Activated CD8-positive, alpha-beta memory T cell treated with anti-CD3 and anti-CD28 coated beads, Interleukin-2, amount 50 U/mL, for 48 hours (primary cell): ENCODE measurements around the gene SMTNL1.
A peak's percentile ranks its signal among the peaks of the same experiment; 100 is the strongest.
"Not testable (repeated sequence)": the region's sequence is repeated elsewhere in the genome, so short reads cannot be mapped to it uniquely, and the experiment has no call there.

Source experiments
- DNase-seq: peaks from one replicate; pipeline ENCODE4 v3.0.0-alpha.2; 2020

SMTNL1 gene

DNA sequence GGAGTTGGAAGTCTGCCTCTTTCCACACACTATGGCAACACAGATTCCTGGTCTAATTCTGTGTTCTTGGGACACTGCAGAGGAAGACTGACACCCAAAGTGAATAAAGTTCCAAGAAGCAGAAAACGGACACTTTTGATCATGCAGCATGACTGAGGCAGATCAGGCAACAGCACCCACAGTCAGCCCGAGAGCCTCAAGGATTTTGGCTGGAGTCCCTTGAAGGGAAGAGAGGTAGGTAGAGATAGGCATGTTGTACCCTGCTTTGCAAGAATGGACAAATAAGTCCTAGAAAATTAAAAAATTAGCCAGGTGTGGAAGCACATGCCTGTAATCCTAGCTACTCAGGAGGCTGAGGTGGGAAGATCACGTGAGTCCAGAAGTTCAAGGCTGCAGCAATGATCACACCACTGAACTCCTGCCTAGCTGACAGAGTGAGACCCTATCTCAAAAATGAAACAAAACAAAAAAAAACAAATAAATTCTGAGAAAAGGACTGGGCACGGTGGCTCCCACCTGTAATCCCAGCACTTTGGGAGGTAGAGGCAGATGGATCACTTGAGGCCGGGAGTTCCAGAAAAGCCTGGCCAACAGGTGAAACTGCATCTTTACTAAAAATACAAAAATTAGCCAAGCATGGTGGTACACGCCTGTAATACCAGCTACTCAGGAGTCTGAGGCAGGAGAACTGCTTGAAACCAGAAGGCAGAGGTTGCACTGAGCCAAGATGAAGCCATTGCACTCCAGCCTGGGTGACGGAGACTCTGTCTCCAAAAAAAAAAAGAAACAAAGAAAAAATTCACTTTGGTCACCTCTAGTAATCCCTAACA lies 28.8 kb upstream of the SMTNL1 start:
- DNase-seq: no peak

DNA sequence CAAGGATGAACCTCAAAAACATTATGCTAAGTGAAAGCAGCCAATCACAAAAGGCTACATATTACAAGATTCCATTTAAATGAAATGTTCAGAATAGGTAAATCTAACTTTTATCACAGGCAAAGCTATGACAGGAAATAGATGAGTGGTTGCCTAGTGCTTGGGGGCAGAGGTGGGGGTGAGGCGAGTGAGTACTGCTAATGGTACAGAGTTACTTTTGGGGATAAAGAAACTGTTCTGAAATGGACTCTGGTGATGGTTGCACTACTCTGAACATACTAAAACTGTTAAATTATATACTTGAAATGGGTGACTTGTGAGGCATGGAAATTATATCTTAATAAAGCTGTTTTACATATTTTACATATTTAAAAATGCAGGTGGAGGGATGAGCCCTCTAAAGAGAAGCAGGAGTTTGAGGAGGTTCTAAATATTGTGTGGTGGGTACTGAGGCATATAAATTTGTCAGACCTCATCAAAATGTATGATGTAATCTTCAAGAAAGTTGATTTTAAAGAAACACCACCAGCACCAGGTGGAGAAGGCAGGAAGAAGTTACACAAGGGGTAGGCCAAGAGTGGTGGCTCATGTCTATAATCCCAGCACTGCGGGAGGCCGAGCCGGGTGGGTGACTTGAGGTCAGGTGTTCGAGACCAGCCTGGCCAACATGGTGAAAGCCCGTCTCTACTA lies 25.5 kb upstream of the SMTNL1 start:
- no peak for DNase-seq

DNA sequence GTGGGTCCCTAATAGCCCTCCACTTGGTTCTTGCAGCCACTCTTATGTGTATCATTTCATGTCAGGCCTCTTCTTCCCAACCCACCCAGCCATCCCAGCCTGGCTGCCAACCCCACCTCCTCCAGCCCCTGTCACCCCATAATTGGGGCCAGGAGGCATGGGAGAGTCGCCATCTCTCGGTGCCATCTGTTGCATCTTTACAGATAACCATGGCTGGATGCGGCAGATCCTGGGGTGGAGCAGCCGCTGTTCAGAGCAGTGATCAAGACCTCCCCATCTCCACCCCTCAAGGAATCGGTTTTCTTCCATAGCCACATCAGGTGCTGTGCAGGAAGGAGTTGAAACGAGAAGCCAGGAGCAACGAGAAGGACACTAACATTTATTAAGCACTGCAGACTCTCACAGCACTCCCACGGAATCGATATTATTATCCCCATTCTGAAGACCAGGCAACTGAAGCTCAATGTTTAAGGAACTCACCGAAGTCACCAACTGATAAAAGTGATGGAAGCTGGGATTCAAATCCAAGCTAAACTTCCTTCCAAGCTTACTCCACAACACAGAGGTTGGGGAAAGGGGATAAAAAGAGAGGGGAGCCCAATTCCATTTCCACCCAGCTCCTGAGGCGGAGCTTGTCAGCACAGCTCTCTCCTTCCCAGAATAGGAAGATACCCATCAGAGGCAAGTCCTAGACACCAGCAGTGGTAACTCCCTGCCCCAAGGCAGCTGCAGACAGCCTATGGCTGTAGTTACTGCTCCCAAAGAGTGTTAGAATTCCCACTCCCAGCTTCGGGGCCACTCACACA lies 24.5 kb upstream of the SMTNL1 start:
- DNase-seq: no peak

DNA sequence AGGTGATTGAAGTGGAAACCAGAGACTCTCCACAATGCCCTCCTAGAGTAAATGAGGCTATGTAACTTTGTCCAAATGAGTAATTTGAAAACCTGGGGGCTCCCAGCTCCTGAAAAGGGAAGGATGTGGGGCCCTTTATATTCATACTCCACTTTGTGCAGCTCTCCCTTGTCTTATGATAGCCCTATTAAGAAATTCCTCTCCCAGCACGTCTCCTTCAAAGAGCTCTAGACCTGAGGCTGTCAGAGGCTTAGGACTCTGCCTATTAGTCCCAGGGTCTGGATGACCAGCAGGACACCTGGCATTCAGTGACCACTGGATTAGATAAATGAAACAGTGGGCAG lies 24.0 kb upstream of the SMTNL1 start:
- DNase-seq: no peak

DNA sequence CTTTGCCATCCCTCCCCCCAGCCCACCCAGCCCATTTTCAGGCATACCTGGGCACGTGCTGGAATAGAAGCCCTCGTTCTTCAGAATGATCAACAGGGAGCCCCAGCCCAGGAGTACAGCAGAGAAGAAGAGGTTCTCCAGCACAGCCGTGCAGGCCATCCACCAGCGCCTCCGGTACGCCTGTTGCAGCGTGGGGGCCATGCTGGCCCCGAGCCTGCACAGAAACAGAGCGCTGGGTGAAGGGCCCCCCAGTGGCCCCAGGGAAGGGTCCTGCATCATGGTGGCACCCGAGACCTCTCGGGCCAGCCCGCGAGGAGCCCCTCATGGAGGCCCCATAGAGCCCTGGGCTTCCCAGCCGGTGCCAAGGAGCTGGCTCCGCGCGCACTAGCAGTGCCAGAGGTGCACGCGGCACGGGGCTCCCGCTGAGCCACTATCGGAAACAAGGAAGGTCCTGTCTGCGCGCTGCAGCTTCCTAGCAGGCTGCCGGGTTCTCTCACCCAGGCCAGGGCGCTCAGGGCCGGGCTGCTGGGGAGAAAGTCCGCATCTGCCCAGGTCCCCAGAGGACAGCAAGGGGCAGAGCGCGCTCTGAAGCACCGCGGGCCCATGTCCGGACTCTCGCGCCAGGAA lies 23.4 kb upstream of the SMTNL1 start:
- peak; percentile 74 for DNase-seq

DNA sequence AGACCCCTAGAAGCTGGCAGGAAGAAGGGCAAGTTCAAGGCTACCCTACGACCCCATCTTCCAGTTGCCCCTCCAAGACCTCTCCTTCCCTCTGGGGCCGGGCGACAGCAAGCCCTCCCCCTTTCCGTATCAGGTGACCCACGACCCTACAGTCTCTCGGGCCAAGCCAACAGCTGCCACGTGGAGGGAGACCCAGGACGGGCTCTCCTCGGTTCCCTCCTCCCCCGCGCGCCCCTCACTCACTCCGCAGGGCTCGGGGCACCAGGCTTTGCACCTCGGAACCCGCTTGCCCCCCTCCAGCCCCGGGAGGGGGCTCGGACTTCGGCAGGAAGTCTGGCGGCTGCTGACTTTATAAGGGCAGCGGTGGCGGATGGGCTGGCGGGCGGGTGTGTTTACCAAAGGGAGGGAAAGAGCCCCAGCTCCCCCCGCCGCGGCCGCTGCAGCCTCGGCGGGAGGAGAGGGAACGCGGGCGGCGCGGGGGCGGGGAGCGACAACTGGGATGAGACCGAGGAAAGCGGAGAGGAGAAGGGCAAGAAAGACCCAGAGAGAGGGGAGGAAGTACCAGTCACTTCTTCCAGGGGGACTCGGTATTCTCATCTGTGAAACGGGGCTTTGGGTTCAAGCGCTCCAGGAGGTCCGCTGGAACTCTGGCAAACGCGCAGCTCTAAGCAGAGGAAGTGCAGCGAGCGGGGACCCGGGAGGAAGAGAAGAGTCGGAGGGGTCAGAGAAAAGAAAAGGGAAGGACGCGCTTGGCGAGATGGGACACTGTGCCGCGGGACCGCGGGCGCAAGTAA lies 22.7 kb upstream of the SMTNL1 start:
- DNase-seq: peak; percentile 80

DNA sequence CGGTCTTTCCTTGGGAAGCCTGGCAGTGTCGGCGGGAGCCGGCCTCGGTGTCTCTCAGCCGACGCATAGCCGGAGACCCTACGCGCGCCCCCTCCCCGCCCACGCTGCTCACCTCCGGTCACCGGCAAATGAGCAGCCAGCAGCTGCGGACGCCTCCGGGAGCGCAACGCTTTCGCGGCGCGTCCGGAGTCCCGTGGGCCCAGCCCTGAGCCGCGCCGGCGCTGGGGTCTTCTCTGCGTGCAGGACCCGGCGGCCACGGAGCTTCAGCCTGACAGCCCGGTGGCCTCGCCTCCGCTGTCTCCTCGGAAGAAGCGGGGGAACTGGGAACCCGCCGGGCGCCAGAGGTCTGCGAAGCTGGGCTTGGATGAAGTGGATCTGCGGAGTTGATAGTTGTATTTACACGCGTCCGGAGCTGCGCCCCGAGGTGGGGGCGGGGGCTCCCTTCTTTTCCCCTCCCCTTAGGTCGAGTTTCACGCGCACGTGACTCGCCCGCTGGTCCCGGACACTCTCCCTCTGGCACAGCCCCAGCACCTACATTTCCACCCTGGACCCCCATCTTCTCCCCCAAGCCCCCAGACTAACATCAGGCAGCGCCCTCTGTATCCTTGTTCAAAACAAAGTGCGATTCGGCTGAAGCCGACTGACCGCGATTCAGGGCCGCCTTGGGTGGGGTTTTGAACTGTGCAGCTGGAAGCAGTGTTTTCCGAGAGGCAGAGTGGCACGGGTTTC lies 21.9 kb upstream of the SMTNL1 start, which contains the start of gene SLC43A1:
Gene SLC43A1 (minus strand): TSS at position 371 of the 729 bp plus-strand sequence. CDS start 1,591 bp downstream, outside the sequence.
- peak; percentile 70 for DNase-seq

DNA sequence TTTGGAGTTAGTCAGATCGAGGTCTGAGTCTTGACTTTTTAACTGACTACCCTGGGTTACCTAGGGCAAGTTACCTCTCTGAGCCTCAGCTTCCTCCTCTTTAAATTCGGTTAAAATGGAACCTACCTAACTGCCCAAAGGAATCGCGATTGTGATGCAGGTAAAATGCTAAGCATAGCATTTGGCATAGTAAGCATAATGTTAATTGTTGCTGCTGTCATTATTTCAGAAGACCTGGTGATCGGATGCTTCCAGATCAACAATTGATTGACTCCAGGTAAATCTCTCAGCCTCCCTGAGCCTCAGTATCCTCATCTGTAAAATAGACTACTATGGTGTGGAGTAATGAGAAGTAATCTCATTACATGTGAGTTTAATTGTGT lies 21.3 kb upstream of the SMTNL1 start:
- DNase-seq: no peak

DNA sequence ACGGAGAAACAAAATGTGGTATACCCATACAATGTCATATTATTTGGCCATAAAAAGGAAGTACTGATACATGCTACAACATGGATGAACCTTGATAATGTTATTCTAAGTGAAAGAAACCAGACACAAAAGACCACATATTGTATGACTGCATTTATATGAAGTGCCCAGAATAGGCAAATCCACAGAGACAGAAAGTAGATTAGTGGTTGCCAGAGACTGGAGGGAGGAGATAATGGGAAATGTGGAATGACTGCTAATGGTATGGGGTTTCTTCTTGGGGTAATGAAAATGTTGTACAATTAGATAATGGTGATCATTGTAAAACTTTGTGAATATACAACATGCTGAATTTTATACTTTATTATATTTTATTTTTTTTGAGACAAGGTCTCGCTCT lies 16.3 kb upstream of the SMTNL1 start:
- DNase-seq: no peak

DNA sequence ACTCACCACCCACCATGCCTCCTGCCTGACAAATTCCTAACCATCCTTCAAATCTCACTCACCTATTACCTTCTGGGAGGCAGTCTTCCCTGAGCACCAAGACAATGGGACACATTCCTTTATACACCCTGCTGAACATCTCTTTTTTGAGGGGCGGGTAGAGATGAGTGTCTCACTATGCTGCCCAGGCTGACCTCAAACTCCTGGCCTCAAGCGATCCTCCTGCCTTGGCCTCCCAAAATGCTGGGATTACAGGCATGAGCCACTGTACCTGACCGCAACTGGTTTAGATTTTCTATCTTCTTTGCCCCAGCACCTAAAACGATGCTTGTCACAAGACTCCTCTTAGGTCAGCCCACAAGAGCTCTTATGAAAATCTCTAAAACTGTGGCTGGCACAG lies 14.0 kb upstream of the SMTNL1 start:
- no peak for DNase-seq

DNA sequence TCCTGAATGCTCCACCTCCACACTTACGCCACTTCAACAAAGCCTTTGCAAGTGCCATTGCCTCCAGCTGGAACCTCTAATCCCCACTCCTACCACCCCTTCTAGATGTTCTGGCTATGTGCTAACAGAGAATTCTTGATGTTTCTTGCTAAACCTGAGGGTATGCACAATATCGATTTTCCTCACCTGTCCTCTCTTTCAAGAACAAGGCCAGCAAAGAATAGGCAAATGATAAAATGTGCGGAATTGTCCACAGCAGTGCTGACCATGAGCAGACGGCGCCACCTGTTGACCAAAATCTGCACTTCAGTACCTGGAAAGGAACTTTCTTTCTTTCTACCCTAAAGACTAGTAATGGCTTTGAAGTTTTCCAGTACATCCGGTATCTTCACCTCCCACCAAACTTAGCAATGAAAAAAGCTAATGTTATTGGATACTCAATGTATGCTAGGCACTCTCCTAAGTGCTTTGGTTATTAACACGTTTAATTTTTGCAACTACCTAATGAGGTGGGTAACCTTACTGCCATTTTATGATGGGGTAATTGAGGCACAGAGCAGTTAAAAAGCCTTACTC lies 10.3 kb upstream of the SMTNL1 start:
- peak; percentile 87 for DNase-seq

DNA sequence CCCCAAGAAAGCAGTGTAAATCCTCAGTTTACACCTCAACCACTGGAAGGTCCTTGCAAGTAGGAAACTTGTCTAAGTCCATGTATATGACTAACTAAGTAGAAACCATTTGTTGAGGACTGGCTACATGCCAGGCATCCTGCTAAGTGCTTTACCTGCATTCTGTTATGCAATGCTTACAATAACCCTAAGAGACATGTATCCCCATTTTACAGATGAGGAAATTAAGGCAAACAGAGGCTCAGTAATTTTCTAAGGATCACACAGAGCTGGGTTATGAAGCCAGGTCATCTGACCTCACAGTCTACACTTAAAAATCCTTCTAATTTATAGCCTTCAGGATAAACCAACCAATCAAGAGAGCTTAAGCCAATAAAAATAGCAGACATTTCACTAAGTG lies 8.4 kb upstream of the SMTNL1 start:
- no peak for DNase-seq

DNA sequence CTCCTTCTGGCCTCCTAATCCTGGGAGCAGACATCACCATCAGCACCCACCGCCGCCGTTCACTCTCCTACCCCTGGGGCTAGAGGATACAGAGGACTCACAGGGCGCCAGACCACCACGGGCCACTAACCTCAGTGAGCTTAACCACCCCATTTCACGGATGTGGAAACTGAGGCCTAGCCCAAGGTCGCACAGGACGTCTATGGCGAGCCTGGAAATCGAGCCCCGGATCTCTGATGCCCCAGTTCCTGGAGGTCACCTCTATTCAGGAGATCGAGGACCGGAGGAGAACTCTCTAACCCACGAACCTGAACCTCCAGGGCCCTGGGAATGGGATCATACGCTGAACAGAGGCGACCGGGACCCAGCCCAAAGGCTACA lies 7.2 kb upstream of the SMTNL1 start:
- DNase-seq: peak; percentile 63

DNA sequence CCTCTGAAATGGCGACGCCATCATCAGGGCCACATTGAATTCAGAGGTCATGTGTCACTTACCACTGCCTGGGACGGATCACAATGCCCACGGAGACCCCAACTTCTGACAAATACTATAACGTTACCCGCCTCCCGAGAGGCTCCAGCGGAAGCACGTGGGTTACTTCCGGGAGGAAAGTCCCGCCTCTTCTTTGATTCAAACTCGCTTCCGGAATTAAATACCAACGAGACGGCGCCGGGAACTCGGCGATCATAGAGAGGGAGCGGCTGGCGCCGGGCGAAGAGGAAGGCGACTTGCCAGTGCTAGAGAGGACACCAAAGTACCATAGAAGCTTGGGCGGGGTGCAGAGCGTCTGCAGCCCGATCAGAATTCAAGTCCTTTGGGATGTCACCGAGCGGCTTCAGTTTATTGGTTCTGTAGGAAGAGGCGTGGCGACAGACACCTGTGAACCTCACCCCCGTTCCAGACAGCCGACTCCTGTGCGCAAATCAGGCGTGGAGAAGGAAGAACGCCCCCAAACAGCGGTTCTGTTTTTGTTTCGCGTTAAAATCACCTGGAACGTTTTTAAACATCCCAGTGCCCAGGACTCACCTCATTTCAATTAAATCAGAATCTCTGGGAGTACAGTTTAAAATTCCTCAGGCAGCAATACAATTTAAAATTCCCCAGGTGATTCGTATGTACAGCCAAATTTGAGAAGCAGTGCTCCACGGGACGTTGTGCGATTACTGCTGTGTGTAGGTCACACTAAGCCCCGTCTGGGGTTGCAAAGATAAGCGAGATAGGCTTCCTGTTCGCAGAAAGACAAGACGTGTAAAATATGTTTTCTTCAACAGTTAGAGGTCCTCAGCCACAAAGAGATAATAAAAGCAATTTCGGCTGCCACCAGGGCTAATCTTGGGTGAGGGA lies 6.5 kb upstream of the SMTNL1 start, which contains the start of gene TIMM10:
Gene TIMM10 (minus strand): TSS at position 159 of the 912 bp plus-strand sequence. CDS start 565 bp downstream, outside the sequence.
- DNase-seq: peak; percentile 92

DNA sequence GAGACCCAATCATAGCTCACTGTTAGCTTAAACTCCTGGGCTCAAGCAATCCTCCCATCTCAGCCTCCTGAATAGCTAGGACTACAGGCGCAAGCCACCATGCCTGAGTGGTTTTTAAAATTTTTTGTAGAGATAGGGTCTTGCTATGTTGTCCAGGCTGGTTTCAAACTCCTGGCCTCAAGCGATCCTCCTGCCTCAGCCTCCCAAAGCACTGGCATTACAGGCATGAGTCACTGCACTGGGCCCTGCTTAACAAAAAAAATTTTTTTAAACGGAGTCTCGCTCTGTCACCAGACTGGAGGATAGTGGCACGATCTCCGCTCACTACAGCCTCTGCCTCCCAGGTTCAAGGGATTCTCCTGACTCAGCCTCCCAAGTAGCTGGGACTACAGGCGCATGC lies 2.9 kb upstream of the SMTNL1 start:
- DNase-seq: not testable (repeated sequence)

DNA sequence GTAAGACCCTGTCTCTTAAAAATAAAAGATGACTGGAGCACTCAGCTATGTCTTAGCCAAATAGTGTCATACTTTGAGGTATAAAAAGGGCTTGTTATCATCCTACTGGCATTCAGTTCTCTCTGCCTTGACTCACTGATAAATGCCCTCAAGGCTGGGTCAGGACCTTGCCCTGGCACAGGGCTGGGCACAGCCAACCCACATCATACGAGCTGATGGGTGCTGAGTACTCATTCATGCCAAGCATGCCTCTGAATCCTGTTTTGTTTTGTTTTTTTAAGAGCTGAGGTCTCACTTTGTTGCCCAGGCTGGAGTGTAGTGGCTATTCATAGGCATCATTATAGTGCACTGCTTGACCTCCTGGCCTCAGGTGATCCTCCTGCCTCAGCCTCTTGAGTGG lies 1.9 kb downstream of the SMTNL1 start:
- DNase-seq: no peak

DNA sequence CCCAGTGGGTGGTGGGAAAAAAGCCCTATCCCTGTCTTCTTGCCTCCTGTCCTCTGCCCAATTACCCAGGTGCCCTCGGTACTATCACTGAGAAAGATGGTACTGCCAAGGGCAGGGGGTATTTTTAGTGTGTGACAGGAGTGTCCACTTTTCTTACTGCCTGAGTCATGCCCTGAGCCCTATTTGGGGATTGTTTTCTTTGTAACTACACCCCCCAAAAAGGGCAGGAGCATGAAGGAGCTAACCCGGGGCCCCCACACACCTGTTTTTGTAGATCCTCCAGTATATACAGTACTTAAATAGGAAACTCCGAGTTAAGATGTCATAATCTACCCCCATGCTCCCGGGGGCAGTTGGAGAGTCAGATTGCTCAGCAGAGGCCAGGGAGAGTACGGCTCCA lies 3.8 kb downstream of the SMTNL1 start:
- no peak for DNase-seq

DNA sequence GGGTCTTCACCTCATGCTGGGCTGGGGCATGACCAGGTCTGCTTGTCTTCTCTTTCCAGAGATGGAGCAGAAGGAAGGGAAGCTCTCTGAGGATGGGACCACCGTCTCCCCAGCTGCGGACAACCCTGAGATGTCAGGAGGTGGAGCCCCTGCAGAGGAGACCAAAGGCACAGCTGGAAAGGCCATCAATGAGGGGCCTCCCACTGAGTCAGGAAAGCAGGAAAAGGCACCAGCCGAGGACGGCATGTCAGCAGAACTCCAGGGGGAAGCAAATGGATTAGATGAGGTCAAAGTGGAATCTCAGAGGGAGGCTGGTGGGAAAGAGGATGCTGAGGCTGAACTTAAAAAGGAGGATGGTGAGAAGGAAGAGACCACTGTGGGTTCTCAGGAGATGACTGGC lies 5.2 kb downstream of the SMTNL1 start:
- no peak for DNase-seq

DNA sequence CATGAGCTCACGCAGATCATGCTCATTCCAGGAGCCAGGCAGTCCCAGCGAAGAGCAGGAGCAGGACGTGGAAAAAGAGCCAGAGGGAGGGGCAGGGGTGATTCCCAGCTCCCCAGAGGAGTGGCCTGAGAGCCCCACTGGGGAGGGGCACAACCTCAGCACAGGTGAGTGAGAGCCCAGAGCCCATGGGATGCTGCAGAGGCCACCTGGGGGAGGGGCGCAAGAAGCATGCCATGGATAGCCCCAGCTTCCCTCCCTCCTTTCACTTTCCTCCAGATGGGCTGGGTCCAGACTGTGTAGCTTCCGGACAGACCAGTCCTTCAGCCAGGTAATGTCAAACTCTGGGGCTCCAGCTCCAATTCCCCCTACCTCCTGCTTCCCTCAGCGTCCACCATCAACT lies 6.2 kb downstream of the SMTNL1 start:
- no peak for DNase-seq

DNA sequence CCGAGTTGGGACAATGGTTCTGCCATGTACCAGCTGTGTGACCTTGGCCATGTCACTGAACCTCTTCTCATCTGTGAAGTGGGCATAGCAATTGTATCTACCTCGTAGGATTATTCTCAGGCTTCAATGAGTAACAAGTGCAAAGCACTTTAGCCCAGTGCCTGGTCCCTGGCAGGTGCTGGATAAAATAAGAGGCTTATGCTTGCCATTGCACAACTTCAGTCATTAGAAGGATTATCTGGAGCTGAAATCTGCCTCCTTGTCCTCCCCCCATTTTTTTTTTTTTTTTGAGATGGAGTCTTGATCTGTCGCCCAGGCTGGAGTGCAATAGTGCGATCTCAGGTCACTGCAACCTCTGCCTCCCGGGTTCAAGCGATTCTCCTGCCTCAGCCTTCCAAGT lies 7.2 kb downstream of the SMTNL1 start:
- no peak for DNase-seq
